GM18502 (cell line): ENCODE data around the gene MTIF2.
"Not testable (repeated sequence)": the region's sequence is repeated elsewhere in the genome, so short reads cannot be mapped to it uniquely, and the experiment has no call there.

Source experiments
- ATAC-seq: cut with Tn5 transposase; IDR thresholded peaks from one replicate; pipeline ENCODE4 v1.9.1; 2021; ENCODE audit warnings: mild to moderate bottlenecking; ENCODE audit not compliant: unreplicated experiment, poor library complexity

MTIF2 gene

GRCh38 chr2:55213822-55214221, 55.2 kb downstream of the MTIF2 start:
- ATAC-seq = no peak

- ATAC-seq = no peak
Measured at GRCh38 chr2:55204950-55205349, 64.1 kb downstream of the MTIF2 start.

DNA sequence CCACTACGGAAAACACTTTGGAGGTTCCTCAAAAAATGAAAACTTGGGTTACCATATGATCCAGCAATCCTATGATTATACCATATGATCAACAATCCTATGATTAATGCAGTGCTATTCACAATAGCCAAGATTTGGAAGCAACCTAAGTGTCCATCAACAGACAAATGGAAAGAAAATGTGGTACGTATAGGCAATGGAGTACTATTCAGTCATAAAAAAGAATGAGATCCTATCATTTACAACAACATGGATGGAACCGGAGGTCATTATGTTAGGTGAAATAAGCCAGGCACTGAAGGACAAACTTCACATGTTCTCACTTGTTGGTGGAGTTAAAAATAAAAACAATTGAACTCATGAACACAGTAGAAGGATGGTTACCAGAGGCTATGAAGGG, 64.5 kb downstream of the MTIF2 start:
- ATAC-seq = no peak

GRCh38 chr2:55200416-55200815, 68.6 kb downstream of the MTIF2 start:
- ATAC-seq = no peak

DNA sequence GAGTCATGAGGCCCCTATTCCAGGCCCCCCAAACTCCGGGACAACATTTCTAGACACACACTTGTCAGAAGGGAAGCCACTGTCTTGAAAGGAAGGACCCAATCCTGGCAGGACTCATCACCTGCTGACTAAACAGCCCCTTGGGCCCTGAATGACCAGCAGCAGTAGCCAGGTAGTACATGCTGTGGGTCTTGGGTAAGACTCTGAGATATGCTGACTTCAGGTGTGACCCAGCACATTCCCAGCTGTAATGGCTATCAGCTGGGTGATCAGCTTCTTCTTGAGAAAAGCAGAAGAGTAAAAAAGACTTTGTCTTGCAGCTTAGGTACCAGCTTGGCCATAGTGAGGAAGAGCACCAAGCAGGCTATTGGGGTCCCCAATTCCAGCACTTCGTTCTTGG, 72.5 kb downstream of the MTIF2 start:
- no peak for ATAC-seq

- ATAC-seq = not testable (repeated sequence)
Measured at GRCh38 chr2:55191888-55192287, 77.1 kb downstream of the MTIF2 start.

- not testable (repeated sequence) for ATAC-seq
Measured at GRCh38 chr2:55186837-55187236, 82.2 kb downstream of the MTIF2 start.
